GM12878 (cell line): ENCODE measurements around the gene GIMAP8. TPM values are rescaled to one million over a fixed set of nuclear protein-coding genes. Genes with fewer than 3 reads are reported as not detected.

Experiments used
- ATAC-seq: fragments of 200-7000 bp; cut with Tn5 transposase; 3 replicates; pipeline ENCODE4 v1.9.1; 2020; ENCODE audit warnings: mild to moderate bottlenecking, moderate library complexity
- BruUV-seq: library from RNA; stranded (reverse); fragments of 400-500 nt; replicated peaks from 2 replicates; lab custom pipeline; 2021; lab: Mats Ljungman, UMichigan
- CTCF ChIA-PET: fragments of 300-600 bp; sonication (Branson Sonifier 250); formaldehyde crosslinking; extraction: SDS; loops from one replicate; lab custom pipeline; 2021; ENCODE audit warnings: inconsistent platforms; lab: Yijun Ruan, JAX
- POLR2A ChIA-PET: fragments of 350-600 bp; formaldehyde crosslinking; extraction: SDS; loops from one replicate; lab custom pipeline; 2021; ENCODE audit warnings: inconsistent platforms; lab: Charles Lee
- RAD21 ChIA-PET: fragments of 300-600 bp; sonication (Branson Sonifier 250); formaldehyde crosslinking; loops from one replicate; lab custom pipeline; 2023; ENCODE audit warnings: antibody characterized with exemption; ENCODE audit not compliant: unreplicated experiment; lab: Charles Lee
- SMC1A ChIA-PET: fragments of 300-600 bp; sonication (Branson Sonifier 250); formaldehyde crosslinking; loops from one replicate; lab custom pipeline; 2023; ENCODE audit not compliant: unreplicated experiment, uncharacterized antibody; lab: Charles Lee
- DNase-seq: peaks from one replicate; pipeline ENCODE4 v3.0.0-alpha.2; 2011; ENCODE audit warnings: low read depth, low spot score
- FAIRE-seq: peaks from 3 replicates; lab custom pipeline; 2011; peaks lifted over from hg19 to GRCh38; lab: Jason Lieb, UNC
- H2AFZ ChIP-seq: 2 replicates; pipeline ENCODE4 v1.6.0; 2011; ENCODE audit warnings: low read depth, low read length, control low read depth; ENCODE audit not compliant: control insufficient read depth
- H3K27ac ChIP-seq: 2 replicates; pipeline ENCODE4 v1.5.1; 2011; ENCODE audit warnings: control low read depth; ENCODE audit not compliant: control insufficient read depth, insufficient read depth
- H3K27me3 ChIP-seq, 2 experiments: replicated peaks in 1 of 2; 2 replicates each; pipeline versions ENCODE4 v1.6.0 to v1.6.1; 2011; ENCODE audit warnings: low read length in 1 of 2; ENCODE audit not compliant: control insufficient read depth in 2 of 2, insufficient read depth in 2 of 2
- H3K36me3 ChIP-seq, 2 experiments: 2 replicates each; pipeline ENCODE4 v1.5.1; 2011; ENCODE audit warnings: low read length in 1 of 2; ENCODE audit not compliant: control insufficient read depth in 2 of 2, insufficient read depth in 2 of 2
- H3K4me1 ChIP-seq: 2 replicates; pipeline ENCODE4 v1.6.1; 2011; ENCODE audit warnings: mild to moderate bottlenecking, low read length, moderate library complexity, mixed read lengths; ENCODE audit not compliant: control insufficient read depth, insufficient read depth
- H3K4me2 ChIP-seq: 2 replicates; pipeline ENCODE4 v1.6.0; 2011; ENCODE audit warnings: control low read depth; ENCODE audit not compliant: control insufficient read depth, insufficient read depth
- H3K4me3 ChIP-seq: fragments of 200-600 bp; sonication (generic); 2 replicates; pipeline ENCODE4 v1.5.1; 2016
- H3K79me2 ChIP-seq: 2 replicates; pipeline ENCODE4 v1.6.0; 2011; ENCODE audit warnings: low read length; ENCODE audit not compliant: control insufficient read depth, insufficient read depth
- H3K9ac ChIP-seq: 2 replicates; pipeline ENCODE4 v1.8.0; 2011; ENCODE audit warnings: low read length, control low read depth, mixed read lengths; ENCODE audit not compliant: control insufficient read depth, insufficient read depth
- H3K9me3 ChIP-seq: replicated peaks from 3 replicates; pipeline ENCODE4 v1.5.1; 2011; ENCODE audit warnings: mild to moderate bottlenecking, low read length; ENCODE audit not compliant: control insufficient read depth, insufficient read depth
- H4K20me1 ChIP-seq: 2 replicates; pipeline ENCODE4 v1.6.0; 2011; ENCODE audit not compliant: control insufficient read depth, insufficient read depth
- BACH1 ChIP-seq: fragments of 450-650 bp; IDR thresholded peaks from 2 replicates; pipeline ENCODE4 v1.6.1; 2017; ENCODE audit warnings: mild to moderate bottlenecking, borderline replicate concordance
- CBFB ChIP-seq: IDR thresholded peaks from 2 replicates; pipeline ENCODE4 v1.6.1; 2016; ENCODE audit warnings: antibody characterized with exemption, low read depth
- EED ChIP-seq: sonication (generic); IDR thresholded peaks from 2 replicates; pipeline ENCODE4 v1.6.1; 2016; ENCODE audit warnings: antibody characterized with exemption, low read depth
- JUND ChIP-seq: IDR thresholded peaks from 2 replicates; pipeline ENCODE4 v1.6.1; 2012; ENCODE audit warnings: low read depth, mild to moderate bottlenecking, low read length, improper control_type of control experiment, moderate library complexity
- KAT2A ChIP-seq: conservative IDR thresholded peaks from 2 replicates; pipeline ENCODE4 v1.6.1; 2011; ENCODE audit warnings: low read depth, low read length; ENCODE audit not compliant: control insufficient read depth
- KLF5 ChIP-seq: fragments of 450-650 bp; IDR thresholded peaks from 2 replicates; pipeline ENCODE4 v1.6.1; 2014; ENCODE audit warnings: mild to moderate bottlenecking; ENCODE audit not compliant: partially characterized antibody
- MEF2B ChIP-seq: fragments of 450-650 bp; IDR thresholded peaks from 2 replicates; pipeline ENCODE4 v1.6.1; 2018; ENCODE audit warnings: mild to moderate bottlenecking, moderate library complexity; ENCODE audit not compliant: partially characterized antibody, poor library complexity, severe bottlenecking
- NRF1 ChIP-seq: conservative IDR thresholded peaks from 2 replicates; pipeline ENCODE4 v1.6.1; 2011; ENCODE audit warnings: mild to moderate bottlenecking, low read depth, low read length, improper control_type of control experiment
- POLR2A ChIP-seq: IDR thresholded peaks from 2 replicates; pipeline ENCODE4 v1.6.1; 2011; ENCODE audit warnings: low read depth, mild to moderate bottlenecking, low read length
- RB1 ChIP-seq: fragments of 450-650 bp; formaldehyde crosslinking; IDR thresholded peaks from 2 replicates; pipeline ENCODE4 v1.6.1; 2017; ENCODE audit warnings: mild to moderate bottlenecking, borderline replicate concordance
- WRNIP1 ChIP-seq: IDR thresholded peaks from 2 replicates; pipeline ENCODE4 v1.6.1; 2011; ENCODE audit warnings: low read depth, low read length, improper control_type of control experiment, borderline replicate concordance
- ZBTB33 ChIP-seq: fragments of 450-650 bp; IDR thresholded peaks from 2 replicates; pipeline ENCODE4 v1.6.1; 2017; ENCODE audit warnings: mild to moderate bottlenecking
- WGBS: methylation state at CpG from one replicate; pipeline ENCODE4 v1.1.6; 2016; ENCODE audit warnings: low lambda C conversion rate; ENCODE audit not compliant: insufficient replicate concordance, insufficient coverage; ENCODE audit errors: missing lambda C conversion rate; 5-methylcytosine and 5-hydroxymethylcytosine counted together
- in situ Hi-C: fragments of 300-500 bp; cut with MboI; formaldehyde crosslinking; loops from 9 replicates; pipeline ENCODE4 v1.14.3; 2018; ENCODE audit warnings: mixed read lengths
- intact Hi-C: fragments of 100-400 bp; cut with micrococcal nuclease; formaldehyde crosslinking; loops from one replicate; pipeline ENCODE4 v1.14.2; 2022; ENCODE audit not compliant: unreplicated experiment
- polyA plus RNA-seq, 11 experiments: library from polyadenylated mRNA; depleted of rRNA in 4 of 11; unstranded in 6 of 11; stranded (reverse) in 5 of 11; fragments of >200 nt; fragmentation: Nextera tagmentation in 4 of 11; fragmentation: Illumina TruSeq in 1 of 11; extraction: Ambion mirVana in 4 of 11; extraction: Trizol in 1 of 11; gene quantifications; 1 replicate in 1 of 11; 2 replicates in 10 of 11; pipeline versions ENCODE4 v1.2.1 to v1.2.3, GENCODE V29; 2011 to 2016; ENCODE audit warnings: inconsistent platforms in 2 of 11, missing spikeins in 2 of 11, low read depth in 1 of 11
- total RNA-seq, 4 experiments: library from RNA; depleted of rRNA in 3 of 4; stranded (reverse); fragments of >200 nt in 3 of 4; fragmentation: Illumina TruSeq in 1 of 4; extraction: Trizol in 1 of 4; gene quantifications; 2 replicates each; pipeline versions ENCODE4 v1.2.1 to v1.2.3, GENCODE V29; 2013 to 2021
- TF ChIP-seq, protein P1 (sequence below): IDR thresholded peaks from 2 replicates; pipeline ENCODE4 v1.6.1; 2011; ENCODE audit warnings: mild to moderate bottlenecking, low read depth, low read length, moderate library complexity; ENCODE audit not compliant: insufficient replicate concordance

GIMAP8 gene
- total and polyA plus RNA-seq, 10 of the 15 experiments (the other 5 are each of a cell fraction or from before 2014, with no cell fraction given) = 0.66 to 9.7 (median 4.7) TPM

DNA sequence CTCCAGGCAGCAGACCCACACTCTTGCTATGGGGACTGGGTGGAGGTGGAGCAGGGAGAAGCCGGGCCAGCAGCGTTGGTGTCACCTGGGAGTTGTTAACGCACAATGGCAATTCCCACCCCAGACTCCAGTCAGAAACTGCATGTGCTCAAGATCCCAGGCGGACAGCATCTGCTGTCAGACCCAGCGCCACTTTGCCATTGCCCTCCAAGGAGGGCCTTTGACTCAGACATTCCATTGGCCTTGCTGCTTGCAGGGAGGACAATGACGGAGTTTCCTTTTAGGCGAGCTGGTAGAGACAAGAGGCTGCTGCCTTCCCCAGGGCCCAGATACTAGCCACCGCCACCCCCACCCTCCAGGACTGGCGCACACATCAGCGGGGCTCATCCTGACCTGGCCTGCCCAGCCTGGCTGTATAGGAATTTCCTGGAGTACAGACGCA, 36.8 kb upstream of the GIMAP8 start:
- Histone ChIP-seq H3K9me3 (no peaks in the 10 kb centered on the region), H3K27ac (no peak overlapping the region), H3K36me3 (peaks cover 0 to 2% of the 10 kb centered on the region in 2 experiments; a peak in 2 of 4 replicates), H4K20me1 (no peaks in the 10 kb centered on the region), H3K9ac (no peak overlapping the region), H3K4me1 (peaks cover under 1% of the 10 kb centered on the region), H3K27me3 (no peaks in the 10 kb centered on the region), H3K4me3 (no peak overlapping the region), H3K4me2 (no peak overlapping the region), H2AFZ (no peak overlapping the region), H3K79me2 (no peaks in the 10 kb centered on the region)
- DNase-seq (no peak), FAIRE-seq (no peak), ATAC-seq (no peak)
- no TSS peak for BruUV-seq
- ChIA-PET CTCF (interaction anchor here (1.5 kb wide), 1 partner anchor 56 kb away, joined by 6 read pairs; no protein-coding TSS in a partner anchor), RAD21 (no interaction called here), POLR2A (no interaction called here), SMC1A (interaction anchor here (1.5 kb wide), 1 partner anchor 10 kb away, joined by 3 read pairs; no protein-coding TSS in a partner anchor)
- in situ Hi-C loops = loop anchor here (5.0 to 25.0 kb wide), 2 partner anchors 51 to 351 kb away; no protein-coding TSS in a partner anchor
- intact Hi-C loops = no loop called here
- TF ChIP-seq RB1 (no peak), MEF2B (no peak), KAT2A (no peak), NRF1 (no peak), JUND (no peak), ZBTB33 (no peak), WRNIP1 (no peak), BACH1 (no peak), POLR2A (no peak), EED (no peak), CBFB (no peak), KLF5 (no peak)
- TF ChIP-seq, protein P1, sequence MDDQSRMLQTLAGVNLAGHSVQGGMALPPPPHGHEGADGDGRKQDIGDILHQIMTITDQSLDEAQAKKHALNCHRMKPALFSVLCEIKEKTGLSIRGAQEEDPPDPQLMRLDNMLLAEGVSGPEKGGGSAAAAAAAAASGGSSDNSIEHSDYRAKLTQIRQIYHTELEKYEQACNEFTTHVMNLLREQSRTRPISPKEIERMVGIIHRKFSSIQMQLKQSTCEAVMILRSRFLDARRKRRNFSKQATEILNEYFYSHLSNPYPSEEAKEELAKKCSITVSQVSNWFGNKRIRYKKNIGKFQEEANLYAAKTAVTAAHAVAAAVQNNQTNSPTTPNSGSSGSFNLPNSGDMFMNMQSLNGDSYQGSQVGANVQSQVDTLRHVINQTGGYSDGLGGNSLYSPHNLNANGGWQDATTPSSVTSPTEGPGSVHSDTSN = no peak
- 79% methylated on average over 11 of the region's 11 CpGs for WGBS
